Common myeloid progenitor, CD34-positive (primary cell): ENCODE data around the gene SIGLEC11.

ENCODE experiments used
- CTCF ChIA-PET: fragments of 350-600 bp; sonication (Branson Sonifier 250); formaldehyde crosslinking; loops from one replicate; lab custom pipeline; 2021; ENCODE audit warnings: antibody characterized with exemption; lab: Charles Lee
- POLR2A ChIA-PET: fragments of 350-600 bp; sonication (Branson Sonifier 250); formaldehyde crosslinking; loops from one replicate; lab custom pipeline; 2021; ENCODE audit warnings: antibody characterized with exemption; lab: Charles Lee
- DNase-seq, 3 donors: peaks; one replicate each; pipeline versions ENCODE4 v3.0.0 to v3.0.0-alpha.2; 2013
- H3K27ac ChIP-seq, 2 experiments: 1 replicate in 1 of 2; 2 replicates in 1 of 2; pipeline ENCODE4 v1.7.0; 2013; ENCODE audit warnings: inconsistent platforms in 2 of 2, low read length in 2 of 2, mild to moderate bottlenecking in 2 of 2, low read depth in 1 of 2, moderate library complexity in 1 of 2; ENCODE audit not compliant: severe bottlenecking in 2 of 2, insufficient read depth in 1 of 2, poor library complexity in 1 of 2
- H3K27me3 ChIP-seq, 5 experiments: replicated peaks in 2 of 5; 1 replicate in 3 of 5; 2 replicates in 2 of 5; pipeline versions ENCODE4 v1.6.1 to v1.7.0; 2013; ENCODE audit warnings: low read length in 4 of 5, mild to moderate bottlenecking in 2 of 5, moderate library complexity in 2 of 5, inconsistent platforms in 1 of 5; ENCODE audit not compliant: insufficient read depth in 5 of 5, control insufficient read depth in 4 of 5
- H3K36me3 ChIP-seq, 4 experiments: 1 replicate in 2 of 4; 2 replicates in 2 of 4; pipeline versions ENCODE4 v1.6.1 to v1.7.0; 2013; ENCODE audit warnings: low read length in 3 of 4, control low read depth in 1 of 4, mild to moderate bottlenecking in 1 of 4; ENCODE audit not compliant: control insufficient read depth in 4 of 4, insufficient read depth in 4 of 4
- H3K4me1 ChIP-seq, 4 experiments: 1 replicate in 3 of 4; 2 replicates in 1 of 4; pipeline versions ENCODE4 v1.6.1 to v1.7.1; 2013; ENCODE audit warnings: low read length in 3 of 4, mild to moderate bottlenecking in 3 of 4, control low read depth in 1 of 4, inconsistent platforms in 1 of 4, moderate library complexity in 1 of 4; ENCODE audit not compliant: control insufficient read depth in 4 of 4, insufficient read depth in 4 of 4; ENCODE audit errors: control extremely low read depth in 1 of 4
- H3K4me3 ChIP-seq, 7 experiments: 1 replicate in 4 of 7; 2 replicates in 3 of 7; pipeline versions ENCODE4 v1.5.1 to v1.7.0; 2013; ENCODE audit warnings: mild to moderate bottlenecking in 7 of 7, low read length in 6 of 7, moderate library complexity in 6 of 7, inconsistent platforms in 2 of 7, low read depth in 2 of 7, control low read depth in 1 of 7; ENCODE audit not compliant: insufficient read depth in 4 of 7, control insufficient read depth in 1 of 7; ENCODE audit errors: extremely low read depth in 1 of 7
- H3K9me3 ChIP-seq, 5 experiments: 1 replicate in 4 of 5; 2 replicates in 1 of 5; pipeline versions ENCODE4 v1.6.1 to v1.7.1; 2013; ENCODE audit warnings: low read length in 4 of 5, mild to moderate bottlenecking in 2 of 5, inconsistent platforms in 1 of 5, low read depth in 1 of 5, moderate library complexity in 1 of 5; ENCODE audit not compliant: control insufficient read depth in 4 of 5, insufficient read depth in 2 of 5; ENCODE audit errors: control extremely low read depth in 1 of 5
- WGBS: methylation state at CpG from one replicate; pipeline ENCODE4 v1.1.5; 2013; ENCODE audit not compliant: insufficient coverage; 5-methylcytosine and 5-hydroxymethylcytosine counted together

The SIGLEC11 gene

DNA sequence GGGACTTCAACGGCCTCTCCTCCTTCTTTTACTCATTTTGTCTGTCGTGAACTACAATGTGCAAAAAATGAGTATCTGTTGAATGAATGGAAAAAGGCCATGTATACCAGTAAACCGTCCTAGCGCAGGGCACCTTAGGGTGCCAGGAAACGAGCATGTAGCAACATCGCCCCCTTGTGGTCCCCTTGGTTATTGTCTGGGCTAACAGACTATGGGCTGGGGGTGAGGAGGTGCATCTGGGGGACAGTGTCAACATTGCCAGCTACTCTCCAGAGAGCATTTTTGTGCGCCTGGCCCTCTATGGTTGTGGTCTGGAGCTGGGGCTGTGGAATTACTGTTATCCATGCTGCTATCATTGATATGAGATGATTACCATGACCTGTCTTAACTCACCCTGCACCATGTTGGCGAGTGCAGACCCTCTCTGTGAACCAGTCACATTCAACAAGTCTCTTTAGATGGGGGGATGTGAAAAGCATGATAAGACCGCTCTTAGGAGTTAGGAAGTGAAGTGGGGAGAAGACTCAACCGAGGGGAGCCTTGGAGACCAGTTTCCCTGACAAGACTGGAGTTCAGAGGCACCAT lies 22.8 kb upstream of the SIGLEC11 start:
- CTCF ChIA-PET, result interaction anchor here (1.1 to 2.8 kb wide), 7 partner anchors 19 to 152 kb away, joined by 3 to 17 read pairs (median 4); no protein-coding TSS in a partner anchor
- H3K27me3 ChIP-seq, result no peaks in the 10 kb centered on the region
- DNase-seq, result peak; percentile 56 to 76 (median 63)
- peaks cover 7 to 52% (median 23%) of the 10 kb centered on the region in 4 experiments for H3K36me3 ChIP-seq
- peaks cover 0 to 2% (median 0%) of the 10 kb centered on the region in 4 experiments for H3K4me1 ChIP-seq
- POLR2A ChIA-PET, result no interaction called here
- no peaks in the 10 kb centered on the region for H3K9me3 ChIP-seq
- no peak overlapping the region for H3K27ac ChIP-seq
- H3K4me3 ChIP-seq, result no peak overlapping the region
- 53% methylated on average over 6 of the region's 10 CpGs for WGBS

DNA sequence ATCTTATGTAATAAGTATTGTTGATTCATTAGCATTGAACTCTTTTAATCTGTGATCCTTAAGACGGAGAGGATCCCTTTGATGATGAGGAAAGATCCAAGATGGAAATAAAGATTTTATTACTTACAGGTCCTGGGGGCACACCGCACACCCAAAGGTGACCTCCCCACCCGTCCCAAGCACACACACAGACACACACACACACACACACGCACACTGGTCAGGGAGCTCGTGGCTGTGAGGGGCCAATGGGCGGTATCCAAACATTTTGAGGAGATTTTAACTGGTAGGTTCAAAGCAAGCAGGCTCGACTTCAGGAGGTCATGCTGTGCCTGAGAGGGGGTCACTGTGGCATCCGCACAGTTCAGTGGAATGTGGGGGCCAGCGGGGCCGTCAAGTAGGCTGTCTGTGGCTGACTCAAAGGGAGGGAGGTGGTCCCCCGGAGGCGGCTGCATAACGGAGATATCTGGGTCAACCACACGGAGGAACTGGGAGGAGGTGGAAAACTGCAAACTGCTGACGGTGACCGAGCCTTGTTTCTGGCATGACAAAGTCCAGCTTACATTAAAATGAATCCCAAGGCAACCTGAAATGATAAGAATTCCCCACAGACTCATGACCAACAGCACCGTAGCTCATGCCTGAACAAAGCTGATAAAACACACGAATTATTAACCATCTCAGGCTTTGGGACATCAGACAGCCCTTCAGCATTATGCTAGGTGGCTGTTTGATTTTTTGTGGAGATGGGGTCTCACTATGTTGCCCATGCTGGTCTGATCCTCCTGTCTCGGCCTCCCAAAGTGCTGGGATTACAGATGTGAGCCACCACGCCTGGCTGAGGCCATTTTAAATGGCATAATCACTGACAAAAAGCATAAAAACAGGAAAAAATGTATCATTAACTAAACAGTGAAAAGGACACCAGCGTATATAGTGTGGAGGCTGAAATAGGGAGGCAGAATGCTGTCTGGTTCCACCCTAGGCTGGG lies 20.9 kb upstream of the SIGLEC11 start:
- Histone ChIP-seq H3K36me3 (peaks cover 7 to 62% (median 26%) of the 10 kb centered on the region in 4 experiments), H3K27me3 (no peaks in the 10 kb centered on the region), H3K4me3 (no peak overlapping the region), H3K4me1 (peaks cover 0 to 2% (median 0%) of the 10 kb centered on the region in 4 experiments), H3K27ac (no peak overlapping the region), H3K9me3 (no peaks in the 10 kb centered on the region)
- no peak for DNase-seq
- WGBS, result 97% methylated on average over 11 of the region's 21 CpGs
- CTCF ChIA-PET, result interaction anchor here (0.6 to 2.8 kb wide), 4 partner anchors 11 to 53 kb away, joined by 3 to 17 read pairs (median 3); no protein-coding TSS in a partner anchor
- POLR2A ChIA-PET, result no interaction called here

DNA sequence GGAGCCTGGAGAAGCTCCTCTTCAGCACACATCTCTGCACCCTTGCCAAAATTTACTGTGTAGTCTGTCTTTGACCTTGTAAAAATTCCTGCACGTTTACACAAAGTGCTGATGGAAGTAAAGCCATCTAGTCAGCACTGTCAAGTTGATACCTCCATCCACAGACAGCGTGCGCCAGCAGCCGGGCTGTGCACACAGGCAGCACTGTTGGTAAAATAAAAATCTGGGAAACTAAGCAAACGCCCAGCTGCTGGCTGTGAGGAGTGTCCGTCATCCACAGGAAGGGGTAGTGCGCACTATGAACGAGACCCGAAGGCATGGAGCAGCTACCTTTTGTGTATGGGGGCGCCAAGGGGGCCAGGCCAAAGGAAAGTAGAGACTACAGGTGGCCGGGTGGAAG lies 17.4 kb upstream of the SIGLEC11 start:
- DNase-seq, result no peak
- Histone ChIP-seq H3K36me3 (peaks cover 5 to 53% (median 25%) of the 10 kb centered on the region in 4 experiments), H3K4me1 (no peaks in the 10 kb centered on the region), H3K27ac (no peak overlapping the region), H3K4me3 (no peak overlapping the region), H3K9me3 (no peaks in the 10 kb centered on the region), H3K27me3 (no peaks in the 10 kb centered on the region)
- WGBS, result 97% methylated on average over 9 of the region's 11 CpGs
- ChIA-PET CTCF (interaction anchor here (1.2 to 1.3 kb wide), 2 partner anchors 41 to 44 kb away, joined by 3 read pairs; no protein-coding TSS in a partner anchor), POLR2A (interaction anchor here (0.7 kb wide), 1 partner anchor 398 kb away, joined by 3 read pairs; no protein-coding TSS in a partner anchor)

DNA sequence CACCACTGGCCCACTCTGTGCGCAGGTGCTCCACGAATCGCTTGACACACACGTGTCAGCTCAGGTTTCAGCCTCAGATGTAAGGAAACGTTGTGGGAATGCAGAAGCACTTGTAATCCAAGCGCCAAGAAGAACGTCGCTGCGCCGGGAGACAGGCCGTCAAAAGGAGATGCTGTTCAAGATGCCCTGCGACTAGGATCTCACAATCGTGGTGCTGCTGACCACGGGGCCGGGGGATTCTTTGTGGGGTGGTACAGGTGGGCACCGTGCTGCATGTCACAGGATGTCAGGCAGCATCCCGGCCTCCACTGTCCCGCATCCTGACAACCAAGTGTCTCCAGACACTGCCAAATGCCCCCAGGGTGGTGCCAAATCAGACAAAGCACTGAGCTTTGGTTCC lies 16.9 kb upstream of the SIGLEC11 start:
- Histone ChIP-seq H3K27me3 (no peaks in the 10 kb centered on the region), H3K36me3 (peaks cover 5 to 50% (median 25%) of the 10 kb centered on the region in 4 experiments), H3K9me3 (no peaks in the 10 kb centered on the region), H3K4me3 (no peak overlapping the region), H3K4me1 (no peaks in the 10 kb centered on the region), H3K27ac (no peak overlapping the region)
- WGBS, result 96% methylated on average over 14 of the region's 18 CpGs
- POLR2A ChIA-PET, result no interaction called here
- CTCF ChIA-PET, result interaction anchor here (1.2 to 1.3 kb wide), 2 partner anchors 40 to 44 kb away, joined by 3 read pairs; no protein-coding TSS in a partner anchor
- DNase-seq, result no peak

DNA sequence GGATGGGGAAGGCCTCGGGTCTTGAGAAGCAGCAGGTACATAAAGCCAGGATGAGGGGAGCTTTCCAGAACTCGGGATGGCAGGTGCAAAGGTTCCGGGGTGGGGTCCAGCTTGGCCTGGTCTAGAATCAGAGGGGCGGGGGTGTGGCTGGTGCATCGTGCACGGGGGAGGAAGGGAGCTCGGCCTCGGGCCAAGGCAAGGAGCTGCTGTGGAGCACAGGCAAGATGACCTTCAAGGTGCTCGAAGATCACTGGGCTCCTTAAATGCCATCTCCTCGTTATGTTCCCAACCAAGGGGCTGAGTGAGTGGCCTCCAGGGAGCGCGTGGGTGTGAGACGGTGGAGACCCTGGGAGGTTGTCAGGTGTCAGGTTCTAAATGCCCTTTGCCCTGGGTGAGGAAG lies 16.1 kb upstream of the SIGLEC11 start:
- CTCF ChIA-PET, result interaction anchor here (1.3 to 1.8 kb wide), 2 partner anchors 8 to 39 kb away, joined by 3 to 9 read pairs; no protein-coding TSS in a partner anchor
- over 99% methylated on average over 12 of the region's 13 CpGs for WGBS
- H3K4me3 ChIP-seq, result no peak overlapping the region

DNA sequence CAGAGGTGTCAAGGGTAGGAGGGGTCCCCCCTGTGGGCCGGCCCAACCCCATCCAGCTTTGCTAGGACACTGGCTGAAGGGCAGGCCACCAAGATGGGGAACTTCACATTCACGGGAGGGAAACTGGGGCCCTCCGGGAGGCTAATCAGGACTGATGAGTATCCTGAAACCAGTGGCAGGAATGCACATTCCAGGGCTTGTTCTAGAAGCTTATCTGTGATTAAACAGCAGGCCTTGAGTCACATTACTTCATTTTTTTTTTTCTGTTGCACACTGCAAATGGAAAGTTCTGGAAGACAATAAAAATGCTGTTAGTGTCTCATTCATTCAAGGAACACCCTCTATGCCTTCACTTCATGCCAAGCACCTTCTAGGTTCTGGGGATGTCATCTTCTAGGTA lies 15.5 kb upstream of the SIGLEC11 start:
- Histone ChIP-seq H3K9me3 (no peaks in the 10 kb centered on the region), H3K4me1 (no peaks in the 10 kb centered on the region), H3K27me3 (peaks cover 0 to 4% (median 0%) of the 10 kb centered on the region in 5 experiments), H3K27ac (no peak overlapping the region), H3K36me3 (peaks cover 5 to 40% (median 24%) of the 10 kb centered on the region in 4 experiments), H3K4me3 (no peak overlapping the region)
- no peak for DNase-seq
- ChIA-PET CTCF (interaction anchor here (1.0 to 1.8 kb wide), 2 partner anchors 9 to 37 kb away, joined by 3 to 9 read pairs; no protein-coding TSS in a partner anchor), POLR2A (no interaction called here)
- WGBS, result 100% methylated on average over 3 of the region's 3 CpGs

More for the DNA sequence above, 16.1 kb upstream of the SIGLEC11 start:
- Histone ChIP-seq H3K9me3 (no peaks in the 10 kb centered on the region), H3K27me3 (peaks cover 0 to 1% (median 0%) of the 10 kb centered on the region in 5 experiments), H3K36me3 (peaks cover 5 to 46% (median 25%) of the 10 kb centered on the region in 4 experiments), H3K4me1 (no peaks in the 10 kb centered on the region), H3K27ac (no peak overlapping the region)
- DNase-seq, result no peak
- POLR2A ChIA-PET, result no interaction called here
